SU-DHL-6 (cell line): ENCODE measurements around the gene SMAD7.
"Not testable (repeated sequence)": the region's sequence is repeated elsewhere in the genome, so short reads cannot be mapped to it uniquely, and the experiment has no call there.

Source experiments
- H2AFZ ChIP-seq: fragments of 200-600 bp; sonication (generic); 2 replicates; pipeline ENCODE4 v1.6.1; 2014; ENCODE audit warnings: low read depth, mild to moderate bottlenecking, moderate library complexity, mixed read lengths, antibody characterized with exemption, low read length; ENCODE audit not compliant: severe bottlenecking
- H3F3A ChIP-seq: fragments of 200-600 bp; shearing (Covaris generic); 2 replicates; pipeline ENCODE4 v1.6.0; 2016; ENCODE audit warnings: antibody characterized with exemption, mild to moderate bottlenecking; ENCODE audit not compliant: insufficient read depth
- H3K27ac ChIP-seq: fragments of 200-600 bp; sonication (generic); 2 replicates; pipeline ENCODE4 v1.5.1; 2016; ENCODE audit warnings: low read depth, mild to moderate bottlenecking, low read length, moderate library complexity, mixed read lengths
- H3K27me3 ChIP-seq: fragments of 200-600 bp; sonication (generic), shearing (Covaris generic); 2 replicates; pipeline ENCODE4 v1.6.0; 2014; ENCODE audit warnings: mild to moderate bottlenecking, low read length
- H3K36me3 ChIP-seq: fragments of 200-600 bp; sonication (generic); 2 replicates; pipeline ENCODE4 v1.6.1; 2014; ENCODE audit warnings: mild to moderate bottlenecking, low read length, mixed read lengths
- H3K4me2 ChIP-seq: fragments of 300-600, 200-600 bp; shearing (Covaris generic), sonication (generic); 2 replicates; pipeline ENCODE4 v1.6.0; 2014; ENCODE audit warnings: low read length, low read depth, mild to moderate bottlenecking; ENCODE audit not compliant: poor library complexity, severe bottlenecking
- H3K4me3 ChIP-seq: fragments of 200-600 bp; sonication (generic); 2 replicates; pipeline ENCODE4 v1.5.1; 2014; ENCODE audit warnings: antibody characterized with exemption, low read length, mild to moderate bottlenecking, mixed read lengths; ENCODE audit not compliant: insufficient read depth, poor library complexity, severe bottlenecking
- H3K79me2 ChIP-seq: fragments of 200-600 bp; sonication (generic); 2 replicates; pipeline ENCODE4 v1.6.1; 2014; ENCODE audit warnings: mild to moderate bottlenecking, low read length, moderate library complexity; ENCODE audit not compliant: insufficient read depth
- H3K9ac ChIP-seq: fragments of 200-600 bp; sonication (generic); 2 replicates; pipeline ENCODE4 v1.7.0; 2014; ENCODE audit warnings: mild to moderate bottlenecking, low read length
- H3K9me2 ChIP-seq: fragments of 200-600 bp; sonication (generic); replicated peaks from 2 replicates; pipeline ENCODE4 v1.6.1; 2014; ENCODE audit warnings: low read length; ENCODE audit not compliant: insufficient read depth
- H3K9me3 ChIP-seq: fragments of 200-600 bp; sonication (generic); 2 replicates; pipeline ENCODE4 v1.6.1; 2014; ENCODE audit warnings: low read length, mixed read lengths; ENCODE audit not compliant: insufficient read depth
- H4K20me1 ChIP-seq: fragments of 200-600 bp; sonication (generic); 2 replicates; pipeline ENCODE4 v1.6.1; 2014; ENCODE audit warnings: low read depth, mild to moderate bottlenecking, antibody characterized with exemption, low read length, moderate library complexity, mixed read lengths
- CTCF ChIP-seq: fragments of 200-600 bp; sonication (generic); IDR thresholded peaks from one replicate; pipeline ENCODE4 v1.5.1; 2017; ENCODE audit warnings: antibody characterized with exemption, mild to moderate bottlenecking, low read length, moderate library complexity; ENCODE audit not compliant: insufficient read depth, poor library complexity, severe bottlenecking
- EZH2phosphoT487 ChIP-seq: fragments of 200-600 bp; sonication (generic), shearing (Covaris generic); conservative IDR thresholded peaks from 2 replicates; pipeline ENCODE4 v1.6.1; 2018; ENCODE audit warnings: mild to moderate bottlenecking, antibody characterized with exemption, low read length, moderate library complexity, mixed read lengths

The SMAD7 gene

GRCh38 chr18:48871391-48872166 lies 79.2 kb downstream of the SMAD7 start:
- H3K9me2 ChIP-seq = no peaks in the 10 kb centered on the region
- H3K4me2 ChIP-seq = no peak overlapping the region
- no peaks in the 10 kb centered on the region for H3F3A ChIP-seq
- H4K20me1 ChIP-seq = no peaks in the 10 kb centered on the region
- H2AFZ ChIP-seq = no peak overlapping the region
- no peaks in the 10 kb centered on the region for H3K27me3 ChIP-seq
- H3K36me3 ChIP-seq = no peaks in the 10 kb centered on the region
- H3K9me3 ChIP-seq = no peaks in the 10 kb centered on the region
- TF ChIP-seq EZH2phosphoT487 (no peak), CTCF (no peak)
- no peaks in the 10 kb centered on the region for H3K79me2 ChIP-seq
- H3K27ac ChIP-seq = no peak overlapping the region
- no peak overlapping the region for H3K9ac ChIP-seq
- H3K4me3 ChIP-seq = no peak overlapping the region

GRCh38 chr18:48870926-48871325 lies 79.8 kb downstream of the SMAD7 start:
- H3K9ac ChIP-seq, H3F3A ChIP-seq: not testable (repeated sequence)

More at GRCh38 chr18:48870926-48871325, 79.8 kb downstream of the SMAD7 start:
- not testable (repeated sequence) for H3K4me2 ChIP-seq, H4K20me1 ChIP-seq, H2AFZ ChIP-seq, H3K36me3 ChIP-seq, H3K9me2 ChIP-seq, H3K27me3 ChIP-seq, H3K27ac ChIP-seq, H3K4me3 ChIP-seq, H3K9me3 ChIP-seq, H3K79me2 ChIP-seq
